HG03196 (cell line): ENCODE results near the gene KCNJ6.
"Not testable (repeated sequence)": the region's sequence is repeated elsewhere in the genome, so short reads cannot be mapped to it uniquely, and the experiment has no call there.

ENCODE experiments used
- ATAC-seq: cut with Tn5 transposase; IDR thresholded peaks from one replicate; pipeline ENCODE4 v1.9.1; 2021; ENCODE audit not compliant: unreplicated experiment

Gene KCNJ6

DNA sequence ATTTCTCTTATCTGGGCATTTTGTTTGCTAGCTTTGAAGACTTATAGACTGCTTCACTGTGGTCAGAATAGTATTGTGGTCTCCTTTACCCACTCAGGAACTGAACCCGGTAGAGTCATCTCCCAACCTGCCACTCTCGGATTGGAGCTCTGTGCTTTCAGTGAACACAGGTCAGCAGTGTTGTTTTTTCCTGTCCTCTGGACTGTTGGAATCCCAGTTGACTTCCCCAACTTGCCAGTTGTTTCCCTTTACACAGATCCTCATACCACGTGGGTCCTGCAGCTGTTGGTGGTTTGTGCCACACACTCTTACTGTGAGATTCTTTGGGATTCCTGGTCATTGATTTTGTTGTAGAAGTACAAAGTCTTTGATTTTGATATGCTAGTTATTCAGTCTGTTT is 335.6 kb downstream of the KCNJ6 start:
- ATAC-seq = no peak

DNA sequence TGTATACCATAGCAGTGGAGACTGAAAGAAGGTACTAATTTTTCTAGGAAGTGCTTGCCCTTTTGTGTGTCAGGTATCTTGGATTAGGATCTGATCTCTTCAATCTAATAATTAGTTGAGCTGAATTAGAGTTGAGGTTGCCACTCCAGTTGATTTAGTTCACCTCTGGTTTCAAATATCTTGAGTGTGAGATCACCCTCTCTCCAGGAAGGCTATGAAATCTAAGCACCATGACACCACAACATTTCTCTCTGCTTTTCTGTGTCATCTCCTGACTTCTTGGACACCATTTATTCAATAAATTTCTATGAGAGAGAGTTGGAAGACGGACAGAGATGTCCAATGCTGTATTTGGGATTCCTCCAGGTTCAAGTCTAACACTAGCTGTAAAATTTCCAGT is 336.9 kb downstream of the KCNJ6 start:
- no peak for ATAC-seq

DNA sequence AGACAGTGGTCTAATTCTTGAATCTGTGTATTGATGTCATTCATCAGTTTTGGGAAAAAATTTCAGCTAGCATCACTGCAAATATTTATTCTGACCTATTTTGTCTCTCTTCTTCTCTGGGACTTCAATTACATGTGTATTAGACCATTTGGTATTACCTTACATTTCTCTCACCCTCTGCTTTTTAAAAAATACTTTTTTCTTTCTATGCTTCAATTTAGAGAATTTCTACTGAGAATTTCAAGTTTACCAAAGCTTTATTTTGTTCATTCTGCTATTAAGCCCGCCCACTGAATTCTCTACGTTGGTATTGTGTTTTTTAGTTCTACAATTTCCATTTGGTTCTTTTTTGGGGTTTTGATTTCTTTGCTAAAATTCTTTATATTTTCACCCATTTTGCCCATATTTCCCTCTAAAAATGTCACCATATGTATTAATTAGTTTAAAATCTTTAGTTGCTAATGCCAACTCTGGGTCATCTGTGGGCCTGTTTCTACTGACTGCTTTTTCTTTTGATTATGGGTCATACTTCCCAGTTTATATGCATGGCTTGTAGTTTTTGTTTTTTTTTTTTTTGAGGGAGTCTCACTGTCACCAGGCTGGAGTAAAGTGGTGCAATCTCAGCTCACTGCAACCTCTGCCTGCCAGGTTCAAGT is 337.7 kb downstream of the KCNJ6 start:
- ATAC-seq = no peak

DNA sequence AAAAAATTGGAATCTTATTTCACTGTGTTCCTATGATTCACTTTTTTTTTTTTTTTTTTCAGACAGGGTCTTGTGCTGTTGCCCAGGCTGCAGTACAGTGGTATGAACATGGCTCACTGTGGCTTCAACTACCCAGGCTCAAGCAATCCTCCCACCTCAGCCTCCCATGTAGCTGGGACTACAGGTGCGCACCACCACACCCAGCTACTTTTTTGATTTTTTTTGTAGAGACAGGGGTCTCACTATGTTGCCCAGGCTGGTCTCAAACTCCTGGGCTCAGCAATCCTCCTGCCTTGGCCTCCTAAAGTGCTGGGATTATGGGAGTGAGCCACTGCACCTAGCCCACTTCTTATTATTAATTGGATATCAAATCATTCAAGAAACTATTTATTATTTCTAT is 339.3 kb downstream of the KCNJ6 start:
- not testable (repeated sequence) for ATAC-seq

DNA sequence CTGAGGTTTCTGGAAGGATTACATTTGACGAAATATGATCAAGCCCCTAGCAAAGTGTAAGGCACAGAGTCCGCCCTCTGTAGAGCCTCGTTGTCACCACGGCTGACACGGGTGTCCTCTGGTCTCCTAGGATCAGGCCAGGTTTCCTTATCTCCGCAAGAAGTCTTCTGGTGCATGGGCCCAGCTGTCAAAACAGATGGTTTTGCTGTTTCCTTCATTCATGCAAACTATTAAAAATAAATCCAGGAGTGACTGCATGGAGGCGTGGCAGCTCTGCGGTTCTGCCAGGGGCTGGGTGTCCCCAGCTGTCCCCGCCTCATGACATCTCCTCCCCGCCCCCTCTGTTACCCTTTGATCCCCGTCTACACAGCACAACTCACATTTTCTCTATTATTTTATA is 340.7 kb downstream of the KCNJ6 start:
- ATAC-seq = no peak

DNA sequence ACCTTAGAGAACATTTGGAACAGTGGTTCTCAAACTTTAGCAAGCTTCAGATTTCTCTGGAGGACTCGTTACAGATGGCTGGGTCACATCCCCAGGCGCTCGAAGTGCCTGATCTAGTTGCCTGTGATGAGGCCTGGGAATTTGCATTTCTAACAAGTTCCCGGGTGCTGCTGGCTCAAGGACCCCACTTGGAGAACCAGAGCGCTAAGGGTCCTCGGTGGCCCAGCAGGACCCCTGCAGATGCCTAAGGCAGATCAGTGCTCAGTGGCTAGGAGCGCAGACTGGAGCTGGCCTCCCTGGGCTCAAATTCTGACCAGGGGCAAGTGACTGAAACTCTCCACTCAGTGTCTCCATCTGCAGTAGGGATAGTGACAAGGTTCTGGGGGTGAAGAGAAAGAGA is 341.5 kb downstream of the KCNJ6 start:
- ATAC-seq = no peak

DNA sequence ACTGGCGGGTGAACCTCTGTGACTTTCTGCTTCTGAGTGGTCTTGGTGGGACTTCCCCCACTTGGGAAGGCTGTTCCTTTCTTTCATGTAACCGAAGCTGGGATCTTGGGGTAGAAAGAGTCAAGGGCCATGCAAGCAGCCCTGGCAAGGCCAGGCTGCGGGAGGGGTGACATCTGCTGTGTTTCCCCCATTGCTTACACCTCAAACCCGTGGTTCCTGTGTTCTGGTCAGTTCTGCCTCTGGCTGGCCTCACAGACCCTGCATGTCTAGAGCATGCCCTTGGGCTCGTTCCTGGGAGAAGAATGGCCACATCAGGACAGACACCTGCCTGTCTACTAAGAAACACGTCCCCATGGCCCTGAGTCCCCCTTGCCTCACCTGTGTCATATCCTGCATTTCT is 341.9 kb downstream of the KCNJ6 start:
- ATAC-seq = no peak

DNA sequence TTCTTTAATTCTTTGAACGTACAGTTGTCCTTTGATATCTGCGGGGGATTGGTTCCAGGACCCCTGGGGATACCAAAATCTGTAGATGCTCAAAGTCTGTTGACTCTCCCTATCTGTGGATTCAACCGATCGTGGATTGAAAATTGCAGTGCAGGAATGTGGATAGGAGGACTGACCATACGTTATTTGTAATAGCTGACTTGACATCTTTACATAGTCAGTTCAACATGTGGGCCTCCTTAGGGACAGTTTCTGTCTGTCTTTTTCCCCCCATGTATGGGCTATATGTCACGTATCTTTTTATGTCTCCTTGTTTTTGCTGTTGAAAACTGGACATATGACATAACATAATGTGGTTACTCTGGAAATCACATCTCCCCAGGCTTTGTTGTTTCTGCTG is 344.8 kb downstream of the KCNJ6 start:
- no peak for ATAC-seq

DNA sequence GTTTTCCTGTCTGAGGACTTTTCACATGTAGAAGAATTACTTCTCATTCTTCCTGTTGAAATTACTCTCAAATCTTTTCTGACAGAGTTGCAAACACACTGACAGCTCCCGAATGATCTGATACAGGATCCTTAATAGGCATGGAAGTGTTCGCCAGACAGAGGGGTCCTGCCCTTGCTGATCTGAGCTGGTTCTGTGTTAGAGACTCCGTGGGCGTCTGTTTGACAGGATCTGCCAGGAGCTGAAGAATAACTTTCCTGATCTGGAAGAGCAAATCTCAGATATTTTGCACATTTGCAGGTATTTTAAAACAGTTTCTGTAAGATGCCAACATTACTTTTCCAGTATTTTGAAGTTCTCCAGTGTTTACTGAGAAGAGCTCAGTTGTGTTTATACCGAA is 347.3 kb downstream of the KCNJ6 start:
- no peak for ATAC-seq

DNA sequence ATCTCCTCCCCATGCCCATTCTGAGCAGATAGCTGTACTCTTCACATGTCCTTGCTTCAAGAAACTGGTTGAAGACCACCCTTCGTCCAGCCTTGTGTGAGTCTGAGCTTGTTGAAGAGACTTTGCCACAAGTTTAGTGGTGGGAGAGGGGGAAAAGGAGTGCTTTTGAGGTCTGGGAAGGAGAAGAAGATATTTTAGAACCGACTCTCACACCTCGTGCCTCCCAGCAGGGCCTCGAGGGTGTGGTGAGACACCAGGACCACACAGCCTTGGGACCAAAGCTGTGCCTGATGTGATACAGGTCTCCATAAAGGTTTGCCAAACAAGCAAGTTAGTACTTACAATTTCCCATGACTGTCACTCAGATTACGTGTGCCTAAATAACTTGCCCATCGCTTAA is 347.8 kb downstream of the KCNJ6 start:
- ATAC-seq = no peak

DNA sequence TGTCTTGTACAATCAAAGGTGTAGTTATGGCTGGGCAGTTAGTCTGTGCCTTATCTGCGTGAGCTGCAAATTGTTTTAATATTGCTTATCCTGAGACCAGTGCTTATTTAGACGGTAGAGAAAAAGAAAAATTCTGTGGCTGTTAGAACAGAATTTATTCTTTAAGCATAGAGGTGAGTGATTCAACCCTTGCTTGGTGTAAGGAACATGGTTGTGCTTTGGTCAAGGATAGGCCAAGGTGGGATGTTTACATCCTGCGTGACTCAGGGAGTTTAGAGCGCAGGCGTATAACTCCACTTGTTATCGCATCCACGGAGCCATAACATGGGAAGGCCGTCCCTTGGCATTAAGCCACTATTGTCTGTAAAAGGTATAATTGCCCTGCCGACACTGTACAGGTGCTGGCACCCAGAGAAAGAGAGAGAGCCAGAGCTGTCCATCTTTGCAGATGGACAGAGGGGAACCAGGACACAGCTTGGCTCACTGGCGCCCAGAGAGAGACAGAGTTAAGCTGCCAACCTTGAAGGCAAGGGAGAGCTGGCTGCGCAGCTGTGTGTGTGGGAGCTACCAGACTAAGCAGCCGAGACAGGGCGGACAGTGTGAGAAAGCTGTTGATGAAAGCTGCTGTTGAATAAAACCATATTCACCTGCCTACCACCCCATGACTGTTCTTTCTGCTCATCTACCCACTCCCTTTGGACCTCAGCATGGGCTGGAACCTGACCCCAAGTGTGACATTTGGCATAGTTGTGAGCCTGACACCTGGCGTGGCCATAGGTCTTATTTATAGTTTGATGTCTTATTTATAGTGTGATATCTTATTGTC is 349.3 kb downstream of the KCNJ6 start:
- no peak for ATAC-seq

DNA sequence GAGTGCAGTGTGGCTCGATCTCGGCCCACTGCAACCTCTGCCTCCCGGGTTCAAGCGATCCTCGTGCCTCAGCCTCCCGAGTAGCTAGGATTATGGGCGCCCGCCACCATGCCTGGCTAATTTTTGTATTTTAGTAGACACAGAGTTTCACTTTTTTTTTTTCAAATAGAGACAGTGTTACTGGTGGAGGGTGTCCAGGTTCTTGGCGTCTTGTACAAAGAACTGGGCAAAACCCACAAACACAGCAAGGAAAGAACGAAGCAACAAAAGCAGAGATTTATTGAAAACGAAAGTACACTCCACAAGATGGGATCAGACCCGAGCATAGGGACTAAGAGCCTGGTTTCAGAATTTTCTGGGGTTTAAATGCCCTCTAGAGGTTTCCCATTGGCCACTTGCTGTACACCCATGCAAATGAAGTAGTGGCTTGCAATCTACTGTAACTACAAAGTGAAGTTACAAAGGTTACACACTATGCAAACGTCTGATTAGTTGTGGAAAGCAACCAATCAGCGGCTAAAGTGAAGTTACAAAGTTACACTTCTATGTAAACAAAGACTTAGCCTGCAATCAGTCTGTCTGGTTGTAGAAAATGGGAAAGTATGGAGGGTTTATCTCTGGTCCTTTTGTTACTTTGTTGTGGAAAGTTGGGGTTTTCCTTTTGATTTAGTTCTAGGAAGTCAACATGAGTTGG is 350.6 kb downstream of the KCNJ6 start:
- ATAC-seq = no peak

DNA sequence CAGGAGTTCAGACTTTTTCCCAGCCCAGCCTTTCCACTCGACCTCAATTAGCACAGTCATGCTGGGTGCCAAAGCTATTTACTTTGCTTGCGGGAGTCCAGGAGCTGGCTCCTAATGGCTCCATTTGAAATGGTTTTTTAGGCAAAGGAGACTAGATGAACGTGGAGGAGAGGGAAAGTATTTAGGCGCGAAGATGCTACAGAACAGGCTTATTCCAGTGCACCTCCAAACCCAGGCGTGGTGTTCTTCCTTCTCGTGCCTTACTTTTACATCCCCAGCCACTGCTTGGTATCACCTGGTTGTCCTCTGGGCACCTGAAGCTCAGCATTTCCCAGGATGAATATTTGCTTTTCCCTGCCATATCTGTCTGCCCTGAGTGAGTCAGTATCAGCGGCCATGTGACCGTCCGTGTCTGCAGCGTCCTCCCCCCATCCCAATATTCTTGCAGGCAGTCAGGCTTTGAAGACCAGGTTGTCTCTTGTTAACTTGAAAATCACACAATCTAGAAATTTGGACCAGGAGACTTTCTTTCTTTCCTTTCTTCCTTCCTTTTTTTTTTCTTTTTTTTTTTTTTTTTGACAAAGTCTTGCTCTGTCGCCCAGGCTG is 351.2 kb downstream of the KCNJ6 start:
- ATAC-seq = no peak

DNA sequence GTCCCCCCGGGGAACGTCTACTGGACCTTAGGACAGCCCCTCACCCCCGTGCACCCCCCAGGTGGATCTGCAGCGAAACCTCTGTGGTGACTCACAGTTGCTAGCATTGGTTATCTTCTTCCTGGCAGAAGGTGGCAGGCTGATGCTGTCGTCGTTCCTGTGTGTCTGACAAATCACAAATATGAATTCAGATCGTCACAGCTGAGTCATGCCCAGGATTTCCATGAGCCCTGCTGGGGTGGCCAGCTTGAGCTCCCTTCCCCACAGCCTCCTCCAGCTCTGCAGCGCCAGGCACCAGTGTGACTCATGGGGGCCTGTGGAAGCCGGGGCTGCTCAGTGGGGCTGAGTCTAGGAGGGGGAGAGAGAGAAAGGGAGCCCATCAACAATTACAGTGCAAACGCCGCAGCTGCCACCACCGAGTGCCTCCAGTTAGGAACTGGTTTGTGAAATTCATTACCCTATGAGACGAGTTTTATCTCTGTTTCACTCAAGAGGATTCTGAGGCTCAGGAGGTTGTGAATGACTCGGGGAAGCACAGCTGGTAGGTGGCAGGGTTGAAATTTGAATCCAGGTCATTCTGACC is 351.8 kb downstream of the KCNJ6 start:
- ATAC-seq = peak; percentile 40

DNA sequence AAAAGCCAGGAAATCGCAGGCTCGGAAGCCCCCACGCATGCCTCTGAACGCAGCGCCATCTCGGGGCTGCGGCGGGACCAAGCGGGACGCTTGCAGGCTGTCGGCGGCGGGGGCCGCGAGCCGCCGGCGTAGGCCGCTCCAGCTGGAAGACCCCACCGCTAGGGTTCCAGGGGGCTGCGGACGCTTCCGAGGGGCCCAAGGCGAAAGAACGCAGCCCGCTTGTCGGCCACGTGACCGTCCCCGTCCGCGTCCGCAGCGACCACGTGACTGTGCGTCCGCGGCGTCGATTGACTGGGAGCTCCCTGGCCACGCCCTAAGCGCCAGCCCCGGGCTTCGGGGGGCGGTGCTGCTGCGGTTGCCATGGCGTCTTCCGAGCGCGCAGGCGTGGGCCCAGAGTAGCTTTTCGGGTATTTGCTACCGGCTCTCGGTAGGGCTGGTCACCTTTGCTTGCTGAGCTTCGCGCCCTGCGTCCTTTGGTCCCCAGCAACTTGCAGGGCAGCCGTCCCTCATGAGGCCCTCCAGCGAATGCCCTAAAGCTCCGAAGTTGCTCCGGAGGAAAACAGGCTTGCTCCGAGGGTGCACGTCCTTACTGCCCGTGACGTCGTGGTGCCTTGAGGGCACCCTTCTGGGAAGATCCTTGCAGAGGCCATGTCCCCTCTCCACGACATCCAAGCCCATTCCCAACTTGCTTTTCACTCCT is 352.5 kb downstream of the KCNJ6 start:
- peak; percentile 78 for ATAC-seq

DNA sequence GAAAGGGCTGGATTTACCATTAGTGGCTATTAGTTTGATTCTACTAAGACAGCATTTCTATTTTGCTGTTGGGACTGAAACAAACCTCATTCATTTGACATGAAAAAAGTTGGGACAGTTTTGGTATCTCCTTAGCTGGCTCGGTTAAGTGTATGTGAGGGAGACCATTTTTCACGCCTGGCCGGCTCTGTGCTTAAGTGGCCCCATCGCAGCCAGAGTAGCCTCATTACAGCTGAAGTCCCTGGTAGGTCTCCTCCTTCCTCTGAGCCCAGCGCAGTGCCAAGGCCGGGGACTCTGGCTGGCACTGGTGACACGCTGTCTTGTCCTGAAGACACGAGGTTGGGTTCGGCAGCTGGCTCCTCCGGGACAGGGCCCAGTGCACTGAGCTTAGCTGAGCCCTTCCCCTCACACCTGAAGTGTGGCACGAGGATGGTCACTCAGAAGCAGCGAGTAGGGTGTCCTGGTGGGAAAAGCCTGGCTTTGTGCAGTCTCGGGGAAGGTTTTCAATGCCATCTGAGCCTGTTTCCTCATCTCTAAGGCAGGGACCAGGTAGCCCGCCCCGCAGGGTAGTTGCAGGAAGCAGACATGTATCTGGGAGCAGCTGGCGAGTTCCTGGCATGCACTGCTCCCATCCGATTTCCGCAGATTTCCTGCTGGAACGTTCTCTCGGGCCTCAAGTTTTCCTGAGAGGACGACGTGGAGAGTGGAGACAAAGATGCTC is 353.2 kb downstream of the KCNJ6 start:
- ATAC-seq = peak; percentile 9

DNA sequence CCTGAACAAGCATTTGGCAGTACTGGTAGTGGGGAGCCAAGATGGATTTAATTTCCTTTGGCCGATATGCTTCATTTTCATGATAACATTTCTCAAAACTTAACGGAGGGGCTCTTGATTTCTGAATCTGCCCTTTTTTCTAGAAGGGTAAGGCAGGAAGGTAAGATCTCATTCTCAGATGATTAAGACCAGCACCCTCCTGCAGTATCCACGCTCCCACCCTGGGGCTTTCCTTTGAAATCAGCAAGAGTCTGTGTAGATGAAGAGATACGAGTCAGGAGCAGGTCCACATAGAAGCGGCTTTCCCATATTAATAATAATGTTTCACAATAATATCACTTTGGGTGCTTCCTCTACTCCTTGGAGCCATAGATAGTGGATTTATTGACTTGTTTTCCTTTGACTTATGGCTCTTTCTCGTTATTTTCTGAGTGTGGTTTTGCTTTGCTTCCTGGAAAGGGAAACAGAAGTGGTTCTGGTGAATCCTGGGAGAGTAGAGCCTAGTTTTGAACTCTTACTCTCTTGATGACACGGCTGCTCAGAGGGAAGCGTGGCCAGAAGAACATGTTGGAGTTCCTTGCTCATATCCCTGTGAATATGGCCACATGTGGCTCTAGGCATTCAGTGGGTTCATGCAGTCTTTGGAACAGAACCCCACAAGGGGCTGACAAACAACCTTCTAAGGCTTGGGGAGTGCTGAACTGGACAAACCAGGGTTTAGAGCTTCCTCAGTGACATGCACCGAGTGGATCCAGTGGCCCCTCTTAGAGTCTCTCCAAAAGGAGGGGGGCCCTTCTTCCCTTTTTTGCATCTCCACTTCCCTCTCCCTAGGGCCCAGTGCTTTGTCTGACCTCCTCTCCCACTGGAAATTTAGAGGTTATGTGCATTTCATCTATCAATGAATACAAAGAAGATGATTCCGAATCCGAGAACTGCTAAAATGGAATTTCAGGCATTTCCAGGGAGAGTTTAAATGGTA is 354.0 kb downstream of the KCNJ6 start:
- ATAC-seq = no peak

DNA sequence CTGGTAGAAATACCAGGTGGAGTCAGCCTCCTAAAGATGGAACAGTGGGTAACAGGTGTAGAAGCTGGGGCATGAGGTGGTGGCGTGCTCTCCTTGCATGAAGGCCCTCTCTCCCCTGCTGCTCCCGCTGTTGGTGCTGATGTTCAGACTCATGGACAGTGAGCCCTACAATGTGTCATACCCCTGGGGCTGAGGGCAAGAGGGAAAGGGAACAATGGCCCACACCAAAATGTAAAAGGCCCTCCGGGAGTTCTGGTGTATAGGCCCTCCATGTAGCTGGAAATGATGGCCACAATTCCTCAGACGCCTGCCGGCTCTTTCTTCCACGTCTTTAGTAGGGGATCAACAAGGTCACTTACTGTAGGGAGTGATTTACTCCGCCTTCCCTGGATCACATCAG is 354.8 kb downstream of the KCNJ6 start:
- ATAC-seq = no peak

DNA sequence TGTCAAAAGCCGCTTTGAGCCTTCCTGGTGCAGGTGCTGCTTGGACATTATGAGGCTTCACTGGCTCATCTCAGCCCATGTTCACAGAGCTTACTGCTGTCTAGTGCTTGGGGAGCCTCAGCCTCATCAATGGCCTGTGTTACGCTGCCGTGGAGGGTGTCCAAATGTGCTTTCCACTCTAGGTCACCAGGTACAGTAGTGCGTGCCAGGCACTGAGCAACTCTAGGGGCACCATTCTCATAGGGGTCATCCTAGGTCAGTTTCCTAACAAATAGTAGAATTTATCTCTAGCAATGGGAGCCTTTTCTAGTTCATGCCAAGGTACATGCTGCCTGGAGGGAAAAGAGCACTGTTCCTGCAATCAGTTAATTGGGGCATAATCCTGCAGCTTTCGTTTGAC is 355.9 kb downstream of the KCNJ6 start:
- ATAC-seq = no peak
